AG04450 (cell line): ENCODE results near the gene RNASE8. TPM values are rescaled to one million over a fixed set of nuclear protein-coding genes. Genes with fewer than 3 reads are reported as not detected.

ENCODE experiments used
- CTCF ChIA-PET: fragments of 300-600, 350-600 bp; formaldehyde crosslinking; extraction: SDS; loops from one replicate; lab custom pipeline; 2022; ENCODE audit warnings: antibody characterized with exemption, inconsistent platforms; lab: Charles Lee
- POLR2A ChIA-PET: fragments of 350-600 bp; formaldehyde crosslinking; extraction: SDS; loops from one replicate; lab custom pipeline; 2021; ENCODE audit warnings: antibody characterized with exemption, inconsistent platforms; lab: Yijun Ruan, JAX
- DNase-seq: peaks from one replicate; pipeline ENCODE4 v3.0.0-alpha.2; 2011; ENCODE audit warnings: low read depth, low spot score
- H3K27ac ChIP-seq: one replicate; pipeline ENCODE4 v1.5.1; 2012; ENCODE audit warnings: low read depth, low read length, control low read depth
- H3K27me3 ChIP-seq: one replicate; pipeline ENCODE4 v1.6.0; 2012; ENCODE audit warnings: low read length; ENCODE audit not compliant: control insufficient read depth, insufficient read depth
- H3K4me3 ChIP-seq: 2 replicates; pipeline ENCODE4 v1.5.1; 2011; ENCODE audit warnings: mild to moderate bottlenecking, low read depth, low read length, control low read depth
- H3K9me3 ChIP-seq: 2 replicates; pipeline ENCODE4 v1.5.1; 2012; ENCODE audit warnings: low read length; ENCODE audit not compliant: control insufficient read depth, insufficient read depth
- CTCF ChIP-seq: IDR thresholded peaks from 2 replicates; pipeline ENCODE4 v1.5.1; 2011; ENCODE audit warnings: low read depth, low read length, control low read depth, inconsistent platforms
- polyA plus RNA-seq: library from polyadenylated mRNA; depleted of rRNA; stranded (reverse); fragments of >200 nt; gene quantifications from 2 replicates; pipeline ENCODE4 v1.2.3, GENCODE V29; 2011

The RNASE8 gene
- polyA plus RNA-seq, 1 experiment: not detected

- Histone ChIP-seq H3K27me3 (no peaks in the 10 kb centered on the region), H3K9me3 (no peaks in the 10 kb centered on the region; the same call in 1 of the 2 replicates), H3K4me3 (no peak overlapping the region), H3K27ac (no peak overlapping the region)
- TF ChIP-seq CTCF: no peak
- CTCF ChIA-PET: interaction anchor here (9.0 kb wide), 1 partner anchor 18 kb away, joined by 128 read pairs; no protein-coding TSS in a partner anchor
- no peak for DNase-seq
- POLR2A ChIA-PET: no interaction called here
Measured at GRCh38 chr14:21075719-21076437, 18.3 kb downstream of the RNASE8 start.

GRCh38 chr14:21077672-21078071 is 20.1 kb downstream of the RNASE8 start:
- CTCF ChIA-PET: interaction anchor here (1.4 to 9.0 kb wide), 3 partner anchors 16 to 62 kb away, joined by 3 to 128 read pairs (median 4); no protein-coding TSS in a partner anchor

GRCh38 chr14:21078287-21078686 is 20.7 kb downstream of the RNASE8 start:
- no peaks in the 10 kb centered on the region for H3K27me3 ChIP-seq
- POLR2A ChIA-PET: no interaction called here
- TF ChIP-seq CTCF: no peak
- DNase-seq: no peak
- CTCF ChIA-PET: interaction anchor here (1.4 to 9.0 kb wide), 3 partner anchors 16 to 63 kb away, joined by 3 to 128 read pairs (median 4); no protein-coding TSS in a partner anchor
- no peak overlapping the region for H3K4me3 ChIP-seq
- H3K9me3 ChIP-seq: no peaks in the 10 kb centered on the region
- no peak overlapping the region for H3K27ac ChIP-seq

More at GRCh38 chr14:21077672-21078071, 20.1 kb downstream of the RNASE8 start:
- H3K27me3 ChIP-seq: no peaks in the 10 kb centered on the region
- no peak for TF ChIP-seq CTCF
- no peaks in the 10 kb centered on the region for H3K9me3 ChIP-seq
- no peak overlapping the region for H3K27ac ChIP-seq
- no peak overlapping the region for H3K4me3 ChIP-seq
- POLR2A ChIA-PET: no interaction called here
- DNase-seq: no peak

- no peak for DNase-seq
- Histone ChIP-seq H3K27me3 (no peaks in the 10 kb centered on the region), H3K9me3 (no peaks in the 10 kb centered on the region; the same call in 1 of the 2 replicates), H3K27ac (no peak overlapping the region), H3K4me3 (no peak overlapping the region)
- no peak for TF ChIP-seq CTCF
- CTCF ChIA-PET: interaction anchor here (1.2 to 9.0 kb wide), 4 partner anchors 13 to 64 kb away, joined by 3 to 128 read pairs (median 8); no protein-coding TSS in a partner anchor
- POLR2A ChIA-PET: no interaction called here
Measured at GRCh38 chr14:21078726-21079125, 21.1 kb downstream of the RNASE8 start.
